Esophagus muscularis mucosa (tissue), 4 donors: ENCODE data around the gene SLC22A17.

ENCODE experiments used
- CTCF ChIP-seq, 3 experiments: fragments of 200-600 bp in 2 of 3; fragments of 450-650 bp in 1 of 3; sonication (generic) in 2 of 3; IDR thresholded peaks; one replicate each; pipeline ENCODE4 v1.5.1; 2017 to 2019; ENCODE audit warnings: antibody characterized with exemption in 3 of 3, mild to moderate bottlenecking in 2 of 3, moderate library complexity in 1 of 3
- EP300 ChIP-seq: sonication (generic); formaldehyde crosslinking; IDR thresholded peaks from one replicate; pipeline ENCODE4 v1.6.1; 2017; ENCODE audit warnings: antibody characterized with exemption
- POLR2AphosphoS5 ChIP-seq, 2 donors: sonication (generic); formaldehyde crosslinking; IDR thresholded peaks; one replicate each; pipeline ENCODE4 v1.6.1; 2017; ENCODE audit warnings: antibody characterized with exemption in 2 of 2

- TF ChIP-seq CTCF (IDR thresholded peaks at IDR 0.05) (no peak), EP300 (no peak), POLR2AphosphoS5 (IDR thresholded peaks at IDR 0.05) (no peak)
These were observed 42.1 kb downstream of the SLC22A17 start for GRCh38 chr14:23310546-23310945.
